ENCODE results near the gene PLXNA4.

- TF ChIP-seq EZH2phosphoT487 (IDR thresholded peaks at IDR 0.05; ENCODE audit: borderline replicate concordance, low read length) = no peak
- TF ChIP-seq, protein P1, sequence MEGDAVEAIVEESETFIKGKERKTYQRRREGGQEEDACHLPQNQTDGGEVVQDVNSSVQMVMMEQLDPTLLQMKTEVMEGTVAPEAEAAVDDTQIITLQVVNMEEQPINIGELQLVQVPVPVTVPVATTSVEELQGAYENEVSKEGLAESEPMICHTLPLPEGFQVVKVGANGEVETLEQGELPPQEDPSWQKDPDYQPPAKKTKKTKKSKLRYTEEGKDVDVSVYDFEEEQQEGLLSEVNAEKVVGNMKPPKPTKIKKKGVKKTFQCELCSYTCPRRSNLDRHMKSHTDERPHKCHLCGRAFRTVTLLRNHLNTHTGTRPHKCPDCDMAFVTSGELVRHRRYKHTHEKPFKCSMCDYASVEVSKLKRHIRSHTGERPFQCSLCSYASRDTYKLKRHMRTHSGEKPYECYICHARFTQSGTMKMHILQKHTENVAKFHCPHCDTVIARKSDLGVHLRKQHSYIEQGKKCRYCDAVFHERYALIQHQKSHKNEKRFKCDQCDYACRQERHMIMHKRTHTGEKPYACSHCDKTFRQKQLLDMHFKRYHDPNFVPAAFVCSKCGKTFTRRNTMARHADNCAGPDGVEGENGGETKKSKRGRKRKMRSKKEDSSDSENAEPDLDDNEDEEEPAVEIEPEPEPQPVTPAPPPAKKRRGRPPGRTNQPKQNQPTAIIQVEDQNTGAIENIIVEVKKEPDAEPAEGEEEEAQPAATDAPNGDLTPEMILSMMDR (IDR thresholded peaks at IDR 0.05; ENCODE audit: low read depth, low read length, poor library complexity, severe bottlenecking) = peak; percentile 16
Observed at GRCh38 chr7:132443761-132444520, 132.3 kb downstream of the PLXNA4 start.

All from DOHH2 (cell line).